ENCODE results near the gene SLC35F3. TPM values are rescaled to one million over a fixed set of nuclear protein-coding genes. Genes with fewer than 3 reads are reported as not detected.

SLC35F3 gene
- total RNA-seq, 2 donors from 2014 or later: 14.4 to 14.8 TPM

DNA sequence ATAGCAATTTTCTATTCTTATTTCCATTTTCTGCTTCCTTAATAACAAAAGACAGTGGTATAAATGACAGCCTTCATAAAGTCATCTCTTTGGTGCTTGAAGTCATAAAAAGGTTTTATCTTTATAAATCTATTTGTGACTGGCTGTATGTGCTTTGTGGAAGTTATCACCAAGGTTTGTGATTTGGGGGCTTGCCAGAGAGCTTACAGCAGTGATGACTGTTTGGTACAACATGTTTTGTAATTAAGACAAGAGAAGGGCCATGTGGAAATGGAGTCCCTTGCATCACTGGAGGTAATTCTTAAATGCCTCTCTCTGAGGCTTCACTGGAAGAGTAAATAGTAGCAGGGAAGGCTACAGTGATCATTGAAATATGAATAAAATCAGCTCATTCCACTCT lies 2.7 kb downstream of the SLC35F3 start:
- no peak for DNase-seq
- Histone ChIP-seq H3K4me1 (ENCODE audit: control insufficient read depth, insufficient read depth, low read length) (no peaks in the 10 kb centered on the region), H3K9ac (ENCODE audit: extremely low read depth, low read length, poor library complexity, severe bottlenecking) (no peak overlapping the region), H3K27ac (ENCODE audit: low read depth, low read length) (no peak overlapping the region), H3K27me3 (ENCODE audit: control insufficient read depth, insufficient read depth, low read length, poor library complexity, severe bottlenecking) (peaks cover 44% of the 10 kb centered on the region), H3K9me3 (ENCODE audit: control insufficient read depth, low read length) (no peaks in the 10 kb centered on the region), H3K36me3 (ENCODE audit: control insufficient read depth, insufficient read depth, low read length) (peaks cover 6% of the 10 kb centered on the region), H3K4me3 (ENCODE audit: low read length) (no peak overlapping the region)
- H3K4me1 Mint-ChIP-seq: peaks cover 6% of the 10 kb centered on the region
- H3K9me3 Mint-ChIP-seq: no peaks in the 10 kb centered on the region
- no peak for TF ChIP-seq CTCF (conservative IDR thresholded peaks at IDR 0.05)
- peaks cover 48% of the 10 kb centered on the region for H3K27me3 Mint-ChIP-seq (ENCODE audit: insufficient read depth)
- peaks cover 6% of the 10 kb centered on the region for H3K36me3 Mint-ChIP-seq (ENCODE audit: low read depth)
- H3K4me3 Mint-ChIP-seq: no peak overlapping the region
- H3K27ac Mint-ChIP-seq: no peak overlapping the region

DNA sequence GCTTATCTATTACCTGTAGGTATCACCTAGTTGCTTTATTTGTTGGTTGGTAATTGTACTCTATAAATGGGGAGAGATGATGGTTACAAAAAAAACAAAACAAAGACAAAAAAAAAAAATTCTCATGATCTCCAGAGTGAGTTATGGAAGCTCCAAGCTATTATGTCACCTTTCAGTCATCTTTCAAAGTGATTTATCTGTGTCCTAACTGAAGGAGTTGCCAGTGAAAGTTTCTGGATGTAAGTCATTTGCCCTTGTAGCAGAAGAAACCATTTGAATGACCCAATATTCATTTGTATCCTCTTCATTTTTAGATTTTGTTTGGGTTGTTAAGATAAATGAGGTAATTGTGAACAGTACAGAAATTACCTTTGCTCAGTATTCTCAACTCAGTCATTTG lies 3.6 kb downstream of the SLC35F3 start:
- Mint-ChIP-seq H3K27me3 (ENCODE audit: insufficient read depth) (peaks cover 39% of the 10 kb centered on the region), H3K4me1 (peaks cover 10% of the 10 kb centered on the region), H3K27ac (no peak overlapping the region), H3K36me3 (ENCODE audit: low read depth) (peaks cover 6% of the 10 kb centered on the region), H3K4me3 (no peak overlapping the region), H3K9me3 (no peaks in the 10 kb centered on the region)
- no peak overlapping the region for H3K9ac ChIP-seq (ENCODE audit: extremely low read depth, low read length, poor library complexity, severe bottlenecking)
- DNase-seq: no peak
- no peak for TF ChIP-seq CTCF (conservative IDR thresholded peaks at IDR 0.05)
- H3K27me3 ChIP-seq (ENCODE audit: control insufficient read depth, insufficient read depth, low read length, poor library complexity, severe bottlenecking): peaks cover 34% of the 10 kb centered on the region
- no peaks in the 10 kb centered on the region for H3K4me1 ChIP-seq (ENCODE audit: control insufficient read depth, insufficient read depth, low read length)
- H3K27ac ChIP-seq (ENCODE audit: low read depth, low read length): no peak overlapping the region
- no peak overlapping the region for H3K4me3 ChIP-seq (ENCODE audit: low read length)
- peaks cover 6% of the 10 kb centered on the region for H3K36me3 ChIP-seq (ENCODE audit: control insufficient read depth, insufficient read depth, low read length)
- H3K9me3 ChIP-seq (ENCODE audit: control insufficient read depth, low read length): no peaks in the 10 kb centered on the region

DNA sequence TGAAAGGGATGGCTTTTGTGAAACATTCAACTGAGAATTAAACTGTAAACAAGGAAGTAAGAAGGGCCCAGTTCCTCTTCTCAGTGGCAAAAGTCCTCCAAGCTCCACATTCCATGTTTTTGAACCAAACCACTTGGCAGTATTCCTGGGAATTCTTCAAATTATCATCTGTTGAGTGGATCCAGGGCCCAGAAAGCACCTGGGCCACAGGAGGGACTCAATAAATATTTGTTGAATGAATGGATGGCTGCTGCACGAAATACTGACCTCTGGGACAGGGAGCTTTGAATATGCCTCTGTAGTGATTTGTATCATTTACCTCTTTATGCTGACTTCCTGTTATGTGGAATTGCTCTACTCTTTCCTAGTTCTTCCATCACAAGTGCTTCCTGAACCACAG lies 4.7 kb downstream of the SLC35F3 start:
- no peak for DNase-seq
- WGBS, 2 experiments (ENCODE audit: insufficient coverage in 1 of 2, insufficient read length in 1 of 2): 96% methylated on average over 1 of the region's 1 CpG; no CpG with 5 or more reads in 1 of the 2 experiments
- peaks cover 9% of the 10 kb centered on the region for H3K36me3 Mint-ChIP-seq (ENCODE audit: low read depth)
- H3K27ac ChIP-seq (ENCODE audit: low read depth, low read length): no peak overlapping the region
- no peaks in the 10 kb centered on the region for H3K9me3 ChIP-seq (ENCODE audit: control insufficient read depth, low read length)
- H3K27me3 ChIP-seq (ENCODE audit: control insufficient read depth, insufficient read depth, low read length, poor library complexity, severe bottlenecking): peaks cover 23% of the 10 kb centered on the region
- no peaks in the 10 kb centered on the region for H3K9me3 Mint-ChIP-seq
- H3K4me1 ChIP-seq (ENCODE audit: control insufficient read depth, insufficient read depth, low read length): no peaks in the 10 kb centered on the region
- peaks cover 7% of the 10 kb centered on the region for H3K36me3 ChIP-seq (ENCODE audit: control insufficient read depth, insufficient read depth, low read length)
- H3K4me1 Mint-ChIP-seq: peaks cover 11% of the 10 kb centered on the region
- TF ChIP-seq CTCF (conservative IDR thresholded peaks at IDR 0.05): no peak
- no peak overlapping the region for H3K4me3 Mint-ChIP-seq
- no peak overlapping the region for H3K9ac ChIP-seq (ENCODE audit: extremely low read depth, low read length, poor library complexity, severe bottlenecking)
- no peak overlapping the region for H3K27ac Mint-ChIP-seq
- H3K4me3 ChIP-seq (ENCODE audit: low read length): no peak overlapping the region
- peaks cover 28% of the 10 kb centered on the region for H3K27me3 Mint-ChIP-seq (ENCODE audit: insufficient read depth)
